Measurements from ENCODE around the gene ZNF543.
"Not testable (repeated sequence)": the region's sequence is repeated elsewhere in the genome, so short reads cannot be mapped to it uniquely, and the experiment has no call there.

The ZNF543 gene

DNA sequence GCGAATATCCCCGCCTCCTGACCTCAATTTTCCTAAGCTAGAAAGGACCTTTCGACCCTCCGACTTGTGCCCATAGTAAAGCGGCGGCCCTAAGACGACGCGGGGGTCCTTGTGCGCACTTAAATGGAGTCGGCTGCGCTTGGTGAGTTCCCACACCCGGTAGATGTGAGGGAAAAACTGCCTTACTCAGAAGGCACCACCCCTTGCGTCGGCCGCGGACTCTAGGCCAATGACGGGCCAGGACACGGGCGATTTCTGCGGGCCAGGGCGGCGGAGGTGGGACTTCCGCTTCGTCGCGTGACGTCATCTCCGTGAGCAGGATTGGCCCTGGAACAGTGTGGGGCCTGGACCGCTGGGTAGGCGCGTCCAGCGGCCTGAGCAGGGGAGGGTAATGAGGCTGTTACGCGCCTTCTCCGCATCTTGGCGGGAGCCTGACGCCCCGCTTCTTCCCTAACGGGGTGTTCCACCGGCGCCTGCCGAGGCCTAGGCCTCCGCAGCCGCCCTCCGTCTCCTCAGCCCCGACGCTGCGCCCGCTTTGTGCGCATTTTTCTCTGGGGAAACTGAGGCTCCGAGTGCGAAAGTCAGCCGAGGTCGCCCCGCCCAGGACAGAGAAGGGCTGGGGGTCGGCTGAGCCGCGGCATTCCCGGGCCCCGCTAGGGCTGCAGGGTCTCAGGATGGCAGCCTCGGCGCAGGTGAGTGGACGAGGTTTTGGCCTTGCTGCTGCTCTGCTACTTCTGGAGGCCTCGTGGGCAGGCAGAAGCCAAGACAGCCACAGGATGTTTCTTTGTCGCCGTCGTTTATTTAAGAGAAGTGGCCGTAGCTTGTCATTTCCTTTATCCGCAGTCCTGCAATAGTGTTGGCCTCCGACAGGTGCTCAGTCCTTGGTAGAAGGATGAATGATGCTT lies at the start of gene ZNF543:
Gene ZNF543, plus strand, starts transcription at position 293 of the 905 bp plus-strand sequence. Its CDS starts 382 bp downstream, at position 675.
- peak; percentile 84 to 89 for DNase-seq (ENCODE audit: low read depth in 2 of 2)

DNA sequence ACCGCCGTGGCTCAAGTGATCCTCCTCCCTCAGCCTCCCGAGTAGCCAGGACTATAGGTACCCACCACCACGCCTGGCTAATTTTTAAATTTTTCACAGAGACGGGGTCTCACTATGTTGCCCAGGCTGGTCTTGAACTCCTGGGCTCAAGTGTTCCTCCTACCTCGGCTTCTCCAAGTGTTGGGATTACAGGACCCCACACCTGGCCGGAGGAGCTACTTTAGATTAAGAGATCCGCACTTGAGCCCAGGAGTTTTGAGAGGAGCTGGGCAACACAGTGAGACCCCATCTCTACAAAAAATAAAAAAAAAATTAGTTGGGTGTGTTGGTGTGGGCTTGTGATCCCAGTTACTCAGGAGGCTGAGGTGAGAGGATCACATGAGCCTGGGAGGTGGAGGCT lies 49.0 kb upstream of the ZNF543 start:
- DNase-seq (ENCODE audit: low read depth in 2 of 2) = no peak

DNA sequence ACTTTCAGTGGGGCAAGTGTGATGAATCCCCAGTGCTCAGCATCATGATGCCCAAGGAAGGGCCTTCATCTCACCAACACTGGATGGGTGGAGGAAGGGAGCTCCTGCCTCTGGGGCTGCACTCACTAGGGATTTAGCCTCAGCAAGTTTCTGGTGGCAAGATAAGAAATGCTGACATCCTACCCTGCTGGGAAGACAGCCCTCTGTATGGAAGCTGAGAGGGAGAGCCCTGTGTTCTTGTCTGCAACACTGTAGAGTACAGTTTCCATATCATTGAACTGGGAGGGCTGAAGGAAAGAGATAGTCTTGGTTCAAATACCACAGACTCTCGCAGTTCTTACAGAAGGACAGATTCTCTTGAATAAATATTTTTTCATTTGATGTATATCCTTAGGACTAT lies 47.3 kb upstream of the ZNF543 start:
- DNase-seq (ENCODE audit: low read depth in 2 of 2) = no peak

DNA sequence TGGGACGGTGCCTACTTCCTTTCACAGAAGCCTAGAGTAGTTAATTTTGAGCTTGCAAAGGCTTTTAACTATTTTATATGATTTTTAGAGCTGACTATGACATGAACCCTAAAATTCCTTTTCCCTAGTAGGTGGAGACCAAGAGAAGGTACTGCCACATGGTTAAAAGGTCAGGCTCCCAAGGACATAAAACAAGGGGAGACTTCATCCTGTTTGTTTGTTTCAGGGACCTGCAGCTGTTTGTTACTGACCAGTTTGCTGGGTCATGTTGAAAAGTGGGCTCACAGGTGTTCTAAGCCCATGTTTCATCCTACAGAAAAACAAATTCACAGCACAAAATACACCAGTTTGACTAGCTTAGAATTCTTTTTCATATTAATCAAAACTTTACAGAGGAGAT lies 43.8 kb upstream of the ZNF543 start:
- no peak for DNase-seq (ENCODE audit: low read depth in 2 of 2)

DNA sequence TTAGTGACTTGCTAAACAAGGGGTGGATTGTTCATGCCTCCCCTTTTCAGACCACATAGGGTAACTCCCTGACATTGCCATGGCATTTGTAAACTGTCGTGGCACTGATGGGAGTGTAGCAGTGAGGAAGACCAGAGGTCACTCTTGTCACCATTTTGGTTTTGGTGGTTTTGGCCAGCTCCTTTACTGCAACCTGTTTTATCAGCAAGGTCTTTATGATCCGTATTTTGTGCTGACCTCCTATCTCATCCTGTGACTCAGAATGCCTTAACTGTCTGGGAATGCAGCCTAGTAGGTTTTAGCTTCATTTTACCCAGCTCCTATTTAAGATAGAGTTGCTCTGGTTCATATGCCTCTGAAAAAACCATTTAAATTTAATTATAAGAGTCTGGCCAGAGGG lies 41.8 kb upstream of the ZNF543 start:
- not testable (repeated sequence) for DNase-seq (ENCODE audit: low read depth in 2 of 2)

DNA sequence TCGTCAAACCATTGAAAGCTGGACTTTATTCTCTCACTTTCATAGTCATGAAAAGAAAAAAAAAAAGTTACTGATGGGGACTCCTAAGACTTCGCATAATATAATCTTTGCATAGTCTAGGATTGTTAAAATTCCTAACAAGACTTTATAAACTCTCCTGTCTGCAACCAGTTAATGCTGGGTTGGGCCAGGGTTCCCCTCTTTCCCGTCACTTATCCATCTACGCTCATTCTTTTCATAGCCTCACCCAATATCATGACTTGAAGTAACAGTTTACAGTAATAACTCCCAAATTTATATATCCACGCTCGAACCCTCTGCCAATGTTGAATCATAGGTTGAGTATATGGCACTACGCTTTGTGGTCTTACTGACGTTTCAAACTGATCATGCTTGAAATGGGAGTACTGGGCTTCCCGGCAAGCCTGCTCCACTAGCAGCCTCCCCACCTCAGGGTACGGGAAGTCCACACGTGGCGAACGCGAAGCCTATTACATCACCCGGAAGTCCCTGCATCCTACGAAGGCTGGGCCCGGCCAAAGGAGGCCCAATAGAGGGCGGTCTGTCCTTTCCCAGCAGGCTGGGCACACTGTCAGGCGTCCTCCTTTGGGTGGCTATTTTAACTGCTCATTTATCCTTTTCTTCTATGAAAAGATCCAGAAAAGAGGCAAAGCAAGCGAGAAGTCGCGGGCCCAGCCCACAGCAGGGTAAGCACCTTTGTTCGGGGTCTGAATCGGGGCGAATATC lies 40.7 kb upstream of the ZNF543 start:
- DNase-seq (ENCODE audit: low read depth in 2 of 2) = peak; percentile 66 to 76

DNA sequence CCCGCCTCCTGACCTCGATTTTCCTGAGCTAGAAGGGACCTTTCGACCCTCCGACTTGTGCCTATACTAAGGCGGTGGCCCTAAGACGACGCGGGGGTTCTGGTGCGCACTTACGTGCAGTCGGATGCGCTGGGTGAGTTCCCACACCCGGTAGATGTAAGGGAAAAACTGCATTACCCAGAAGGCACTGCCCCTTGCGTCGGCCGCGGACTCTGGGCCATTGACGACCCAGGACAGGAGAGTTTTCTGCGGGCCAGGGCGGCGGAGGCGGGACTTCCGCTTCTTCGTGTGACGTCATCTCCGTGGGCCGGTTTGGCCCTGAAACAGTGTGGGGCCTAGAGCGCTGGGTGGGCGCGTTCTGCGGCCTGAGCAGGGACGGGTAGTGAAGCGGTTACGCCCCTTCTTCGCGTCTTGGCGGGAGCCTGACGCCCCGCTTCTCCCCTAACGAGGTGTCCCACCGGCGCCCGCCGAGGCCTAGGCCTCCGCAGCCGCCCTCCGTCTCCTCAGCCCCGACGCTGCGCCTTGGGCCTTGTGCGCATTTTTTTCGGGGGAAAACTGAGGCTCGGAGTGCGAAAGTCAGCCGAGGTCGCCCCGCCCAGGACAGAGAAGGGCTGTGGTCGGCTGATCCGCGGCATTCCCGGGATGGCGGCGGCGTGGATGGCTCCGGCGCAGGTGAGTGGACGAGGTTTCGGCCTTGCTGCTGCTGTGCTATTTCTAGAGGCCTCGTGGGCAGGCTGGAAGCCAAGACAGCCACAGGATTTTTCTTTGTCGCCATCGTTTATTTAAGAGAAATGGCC lies 39.9 kb upstream of the ZNF543 start, which contains the start of gene ZNF460:
Gene ZNF460, plus strand, starts transcription at position 321 of the 797 bp plus-strand sequence. Its CDS starts 322 bp downstream, at position 643.
- peak; percentile 94 to 96 for DNase-seq (ENCODE audit: low read depth in 2 of 2)

DNA sequence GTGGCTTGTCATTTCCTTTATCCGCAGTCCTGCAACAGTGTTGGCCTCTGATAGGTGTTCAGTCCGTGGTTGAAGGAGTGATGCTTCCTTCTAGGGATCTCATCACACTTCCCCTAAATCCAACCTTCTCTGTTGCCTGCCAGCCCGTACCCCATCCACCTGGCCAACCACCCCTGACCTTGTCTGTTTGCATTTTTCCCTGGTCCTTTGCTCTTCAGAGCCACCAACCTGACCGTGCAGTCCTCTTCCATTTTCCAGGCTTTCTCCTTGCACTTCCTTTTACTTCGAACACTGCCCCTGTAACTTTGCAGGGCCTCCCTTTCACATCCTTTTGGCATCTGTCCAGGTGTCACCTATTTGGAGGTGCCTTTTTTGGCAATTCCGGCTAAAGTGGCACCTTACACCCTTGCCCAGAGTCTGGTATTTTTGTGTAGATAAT lies 39.3 kb upstream of the ZNF543 start:
- DNase-seq (ENCODE audit: low read depth in 2 of 2) = no peak

DNA sequence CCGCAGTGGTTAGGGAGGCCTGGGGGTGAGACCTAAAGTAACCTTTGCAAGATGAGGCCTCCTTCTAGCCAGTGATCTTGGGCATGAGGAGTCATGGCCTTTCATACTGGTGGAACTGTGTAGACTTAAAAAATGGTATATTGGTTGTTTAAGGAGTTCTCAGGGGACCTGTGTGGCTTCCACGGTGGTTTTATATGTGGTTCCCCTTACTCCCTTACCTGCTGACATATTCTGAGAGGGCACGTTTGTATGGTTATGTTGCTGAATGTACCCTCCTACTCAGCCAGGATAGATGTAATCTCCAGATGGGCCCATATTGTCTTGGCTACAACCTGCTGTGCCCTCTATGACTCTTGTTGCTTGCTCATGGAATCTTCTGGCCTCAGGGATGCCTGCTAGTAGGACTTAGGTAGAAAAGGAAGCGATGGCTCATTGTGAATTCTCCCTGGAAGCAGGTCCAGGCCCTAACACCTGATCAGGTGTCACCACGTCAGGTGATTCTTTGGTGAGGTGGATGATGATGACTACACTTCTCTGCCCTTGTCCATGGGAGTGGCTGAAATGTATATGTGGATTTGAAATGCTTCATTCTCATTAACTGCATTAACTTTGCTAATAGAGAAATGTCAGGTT lies 38.1 kb upstream of the ZNF543 start:
- no peak for DNase-seq (ENCODE audit: low read depth in 2 of 2)

DNA sequence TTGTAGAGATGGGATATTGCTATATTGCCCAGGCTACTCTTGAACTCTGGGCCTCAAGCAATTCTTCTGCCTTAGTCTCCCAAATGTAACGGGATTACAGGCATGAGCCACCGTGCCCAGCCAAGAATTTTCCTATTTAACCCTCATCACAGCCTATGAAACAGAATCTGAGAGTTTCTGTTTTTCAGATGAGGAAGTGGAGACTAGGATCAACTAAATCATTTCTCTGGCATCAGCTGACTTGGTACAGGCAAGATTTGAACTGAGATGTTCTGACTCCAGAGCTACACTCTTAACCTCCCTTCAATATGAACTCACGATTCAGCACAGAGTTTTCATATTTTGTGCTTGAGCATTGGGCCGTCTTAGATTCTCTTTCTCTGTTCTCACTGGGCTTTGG lies 31.9 kb upstream of the ZNF543 start:
- DNase-seq (ENCODE audit: low read depth in 2 of 2) = no peak

DNA sequence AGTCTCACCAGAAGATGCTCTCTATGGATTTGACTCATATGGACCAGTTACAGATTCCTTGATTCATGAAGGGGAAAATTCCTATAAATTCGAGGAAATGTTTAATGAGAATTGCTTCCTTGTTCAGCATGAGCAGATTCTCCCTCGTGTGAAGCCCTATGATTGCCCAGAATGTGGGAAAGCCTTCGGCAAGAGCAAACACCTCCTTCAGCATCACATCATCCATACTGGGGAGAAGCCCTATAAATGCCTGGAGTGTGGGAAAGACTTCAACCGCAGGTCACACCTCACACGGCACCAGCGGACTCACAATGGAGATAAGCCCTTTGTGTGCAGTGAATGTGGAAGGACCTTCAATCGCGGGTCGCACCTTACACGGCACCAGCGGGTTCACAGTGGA lies 29.3 kb upstream of the ZNF543 start:
- no peak for DNase-seq (ENCODE audit: low read depth in 2 of 2)

DNA sequence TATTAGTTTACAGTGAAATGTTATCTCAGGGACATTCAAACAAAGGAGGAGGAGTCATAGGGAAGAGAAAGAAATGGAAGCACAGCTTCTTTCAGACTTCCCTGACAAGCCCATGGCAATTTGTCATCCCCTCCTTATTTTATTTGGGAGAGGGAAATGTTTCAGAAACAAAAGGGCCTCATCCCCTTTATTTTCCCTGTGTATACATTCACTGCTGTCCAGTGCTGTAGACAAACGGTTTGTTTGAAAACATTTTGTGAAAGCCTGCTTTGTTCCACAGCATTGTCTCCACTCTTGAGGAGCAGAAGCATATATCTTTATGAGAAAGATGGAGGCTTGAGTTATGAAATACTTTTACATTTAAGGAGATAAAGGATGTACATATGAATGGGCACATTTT lies 27.7 kb upstream of the ZNF543 start:
- DNase-seq (ENCODE audit: low read depth in 2 of 2) = no peak

DNA sequence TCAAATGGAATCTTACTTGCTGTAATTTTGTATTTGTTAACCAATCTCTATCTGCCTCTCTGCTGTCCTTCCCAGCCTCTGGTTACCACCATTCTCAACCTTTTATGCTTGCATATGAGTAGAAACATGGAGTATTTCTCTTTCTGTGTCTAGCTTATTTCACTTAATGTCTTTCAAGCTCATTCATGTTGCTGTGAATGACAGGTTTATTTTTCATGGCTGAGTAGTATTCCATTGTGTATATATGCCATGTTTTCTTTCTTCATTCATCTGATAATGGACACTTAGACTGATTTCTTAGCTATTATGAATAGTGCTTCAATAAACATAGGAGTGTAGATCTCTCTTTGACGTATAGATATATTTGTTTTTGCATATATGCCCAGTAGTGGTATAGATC lies 26.6 kb upstream of the ZNF543 start:
- DNase-seq (ENCODE audit: low read depth in 2 of 2) = no peak

DNA sequence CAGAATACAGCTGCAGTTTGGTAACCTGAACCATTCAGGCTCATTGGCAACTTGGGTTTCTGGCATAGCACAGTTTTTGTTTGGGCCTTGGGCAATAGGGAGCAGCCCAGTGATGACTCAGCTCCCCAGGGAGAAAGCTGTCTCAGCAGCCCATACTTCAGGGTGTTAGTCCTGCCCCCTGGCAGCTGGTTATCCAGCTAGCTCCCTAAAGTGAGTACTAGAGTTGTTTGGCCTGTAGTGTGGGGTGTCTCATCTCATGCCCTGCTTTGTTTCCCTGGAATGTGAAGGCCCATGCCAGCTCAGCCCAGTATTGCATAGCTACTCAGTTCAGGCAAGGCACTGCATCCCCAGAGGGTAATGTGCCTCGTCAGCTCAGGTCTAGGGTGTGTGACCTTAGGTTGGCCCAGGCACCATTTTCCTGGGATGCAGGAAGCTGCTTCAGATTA lies 18.2 kb upstream of the ZNF543 start:
- DNase-seq (ENCODE audit: low read depth in 2 of 2) = no peak

DNA sequence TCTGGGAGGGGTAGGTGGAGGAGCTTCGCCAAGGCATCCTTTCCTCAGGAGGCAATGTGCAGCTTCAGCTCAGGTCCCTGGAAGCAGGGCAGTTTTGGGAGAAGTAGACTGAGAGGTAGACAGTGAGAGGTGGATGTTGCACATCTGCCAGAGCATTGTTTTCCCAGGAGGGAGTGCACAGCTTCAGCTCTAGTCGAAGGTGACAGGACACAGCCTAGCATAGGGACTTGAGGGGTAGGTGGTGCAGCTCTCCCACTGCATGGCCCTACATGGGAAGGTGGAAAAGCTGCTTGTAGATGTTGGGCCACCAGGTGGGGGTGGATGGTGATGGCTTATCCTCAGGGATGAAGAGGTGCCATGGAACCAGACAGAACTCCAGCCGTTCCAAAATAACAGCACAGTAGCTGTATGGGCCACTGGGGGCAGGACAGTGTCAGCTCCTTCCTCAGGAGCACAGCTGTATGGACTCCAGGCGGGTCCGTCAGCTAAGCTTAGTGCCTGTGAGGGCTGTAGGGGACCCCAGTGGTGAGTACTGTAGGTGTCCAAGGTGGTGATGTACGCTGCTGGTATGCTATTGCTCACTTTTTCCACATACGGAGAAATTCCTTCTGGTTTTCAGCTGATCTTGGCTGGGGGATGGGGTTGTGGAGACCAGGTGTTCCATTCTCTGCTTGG lies 17.4 kb upstream of the ZNF543 start:
- no peak for DNase-seq (ENCODE audit: low read depth in 2 of 2)

DNA sequence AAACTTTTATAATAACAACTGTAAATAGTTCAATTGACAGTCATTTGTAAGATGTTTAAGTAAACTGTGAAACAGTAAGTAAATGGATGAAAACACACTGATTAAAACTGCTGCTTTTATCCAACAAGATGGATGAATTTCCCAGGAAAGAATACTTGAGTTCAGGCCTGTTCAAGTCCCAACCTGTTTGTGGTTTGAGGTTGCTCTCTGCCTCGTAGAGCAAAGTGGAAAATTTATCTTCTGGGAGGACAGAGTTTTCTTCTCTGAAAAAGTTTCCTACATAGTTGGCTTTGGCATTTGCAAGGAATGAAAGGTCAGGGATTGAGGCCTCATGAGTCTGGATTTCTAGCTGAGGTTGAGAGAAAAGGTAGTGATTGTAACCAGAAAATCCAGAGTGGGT lies 15.2 kb upstream of the ZNF543 start:
- DNase-seq (ENCODE audit: low read depth in 2 of 2) = no peak

DNA sequence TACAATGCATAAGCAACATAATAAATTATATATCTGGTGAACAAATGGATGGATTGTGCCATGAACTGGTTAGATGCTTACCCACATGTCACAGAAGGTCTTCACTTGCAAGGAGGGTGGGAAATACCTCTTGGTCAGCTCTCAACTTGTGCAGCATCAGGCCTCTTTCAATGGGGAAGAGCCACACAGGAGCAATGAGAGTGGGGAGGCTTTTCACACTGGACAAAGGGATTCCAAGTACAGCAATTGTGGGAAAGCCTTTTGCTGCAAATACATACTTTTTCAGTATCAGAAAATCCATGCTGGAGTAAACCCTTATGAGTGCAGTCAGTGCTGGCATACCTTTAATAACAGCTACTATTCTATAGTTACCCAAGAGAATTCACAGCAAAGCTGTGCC lies 11.8 kb upstream of the ZNF543 start:
- DNase-seq (ENCODE audit: low read depth in 2 of 2) = no peak

DNA sequence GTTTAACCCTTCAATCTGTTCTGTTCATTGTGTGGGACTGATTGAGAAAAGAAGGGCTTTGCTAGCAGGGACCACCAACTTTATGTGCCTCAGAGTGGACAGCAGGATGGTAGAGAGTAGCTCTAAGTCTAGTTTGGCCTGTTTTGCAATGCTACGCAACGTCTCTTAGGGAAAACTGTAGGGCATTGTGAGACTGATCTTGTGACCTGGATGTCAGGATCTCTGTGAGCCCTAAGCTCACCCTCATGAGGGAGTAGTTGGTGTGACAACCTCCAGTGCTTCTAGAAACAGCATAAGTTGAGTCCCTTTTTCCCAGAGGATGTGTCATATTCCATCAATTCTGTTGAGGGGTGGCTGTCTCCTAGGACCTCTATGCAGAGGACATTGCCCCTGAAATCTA lies 9.5 kb upstream of the ZNF543 start:
- no peak for DNase-seq (ENCODE audit: low read depth in 2 of 2)

DNA sequence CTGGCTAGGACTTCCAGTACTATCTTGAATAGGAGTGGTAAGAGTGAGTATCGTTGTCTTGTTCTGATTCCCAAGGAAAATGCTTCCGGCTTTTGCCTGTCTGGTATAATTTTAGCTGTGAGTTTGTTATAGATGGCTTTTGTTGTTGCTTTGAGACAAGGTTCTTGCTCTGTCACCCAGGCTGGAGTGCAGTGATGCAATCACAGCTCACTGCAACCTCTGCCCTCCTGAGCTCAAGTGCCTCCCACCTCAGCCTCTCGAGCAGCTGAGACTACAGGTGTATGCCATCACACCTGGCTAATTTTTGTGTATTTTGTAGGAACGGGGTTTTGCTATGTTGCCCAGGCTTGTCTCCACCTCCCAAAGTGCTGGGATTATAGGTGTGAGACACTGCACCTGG lies 6.1 kb upstream of the ZNF543 start:
- no peak for DNase-seq (ENCODE audit: low read depth in 2 of 2)

DNA sequence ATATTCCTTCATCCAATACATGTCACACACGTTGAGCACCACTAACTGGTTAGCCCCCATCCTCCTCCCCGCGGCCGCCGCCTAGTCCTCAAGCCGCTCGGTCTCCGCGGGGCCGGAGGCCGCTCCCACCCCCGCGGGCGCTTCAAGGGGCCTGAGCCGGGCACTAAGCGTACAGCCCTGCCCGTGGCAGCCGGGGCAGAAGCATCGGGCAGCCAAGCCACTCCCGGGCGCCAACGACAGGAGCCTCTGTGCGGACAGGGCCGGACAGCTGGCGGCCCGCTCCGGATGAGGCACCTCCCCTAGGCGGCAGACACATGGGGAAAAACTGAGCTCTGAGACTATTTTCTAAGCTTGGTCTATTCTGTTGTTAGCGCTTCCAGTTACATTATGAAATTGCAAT lies 2.8 kb upstream of the ZNF543 start:
- DNase-seq (ENCODE audit: low read depth in 2 of 2) = no peak

DNA sequence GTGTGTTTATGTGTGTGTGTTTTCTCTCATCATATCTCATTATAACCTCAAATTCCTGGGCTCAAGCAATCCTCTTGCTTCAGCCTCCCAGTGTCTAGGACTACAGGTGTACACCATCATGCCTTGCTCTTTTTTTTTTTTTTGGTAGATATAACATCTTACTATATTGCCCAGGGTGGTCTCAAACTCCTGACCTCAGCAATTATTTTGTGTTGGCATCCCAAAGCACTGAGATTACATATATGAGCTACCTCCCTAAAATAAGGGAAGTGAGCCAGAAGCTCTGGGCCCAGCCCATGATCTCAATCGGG lies 448 bp upstream of the ZNF543 start:
- DNase-seq (ENCODE audit: low read depth in 2 of 2) = no peak

Measured in activated CD8-positive, alpha-beta memory T cell treated with anti-CD3 and anti-CD28 coated beads for 4 hours (primary cell).